Keratinocyte (primary cell): ENCODE results near the gene TXNRD1.

Experiments
- CTCF ChIP-seq, 3 experiments: IDR thresholded peaks in 1 of 3; conservative IDR thresholded peaks in 1 of 3; optimal IDR thresholded peaks in 1 of 3; 2 replicates in 2 of 3; 3 replicates in 1 of 3; pipeline versions ENCODE3 to v1.5.1; 2011; ENCODE audit warnings: low read length in 3 of 3, mild to moderate bottlenecking in 3 of 3, moderate library complexity in 2 of 3, control low read depth in 1 of 3, inconsistent platforms in 1 of 3; ENCODE audit not compliant: insufficient read depth in 2 of 3; ENCODE audit errors: extremely low read depth in 1 of 3
- EZH2 ChIP-seq: IDR thresholded peaks from one replicate; pipeline ENCODE4 v1.6.1; 2012; ENCODE audit warnings: inconsistent platforms, mild to moderate bottlenecking, low read length, moderate library complexity

DNA sequence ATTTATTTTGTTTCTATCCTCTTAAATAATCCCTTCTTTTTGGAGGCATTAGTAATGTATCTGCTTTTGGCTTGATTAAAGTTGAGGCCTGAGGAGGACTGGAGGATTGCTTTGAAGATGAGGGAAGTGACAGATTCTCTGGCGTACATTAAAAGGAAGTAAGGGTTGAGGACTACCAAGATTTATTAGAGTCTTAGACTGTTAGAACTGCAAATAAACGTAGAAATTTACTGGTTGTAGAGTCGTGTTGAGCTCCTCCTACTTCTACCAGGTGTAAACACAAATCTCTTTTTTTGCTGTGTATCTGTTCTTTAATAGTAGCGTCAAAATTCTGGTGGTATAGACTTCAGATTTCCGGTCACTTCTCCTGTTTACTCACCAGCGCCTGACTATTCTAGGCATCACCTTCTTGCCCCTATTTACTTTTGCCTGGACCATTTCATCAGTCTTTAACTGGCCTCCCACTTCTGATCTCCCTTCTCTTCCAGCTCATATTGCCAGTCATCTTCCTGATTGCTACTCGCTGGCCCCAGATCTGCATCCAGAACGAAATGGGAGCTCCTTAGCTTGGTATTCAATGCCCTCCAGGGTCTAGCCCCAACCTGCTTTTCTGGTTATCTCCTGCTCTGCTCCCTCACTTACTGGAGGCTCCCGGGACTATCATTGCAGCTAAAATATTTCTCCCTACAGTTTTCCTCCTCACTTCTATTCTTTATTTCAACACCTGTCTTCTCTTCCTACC is 79.5 kb downstream of the TXNRD1 start:
- TF ChIP-seq CTCF (optimal IDR thresholded peaks at IDR 0.05 in 1 of 3, IDR thresholded peaks at IDR 0.05 in 1 of 3, conservative IDR thresholded peaks at IDR 0.05 in 1 of 3; ENCODE audit: extremely low read depth in 1 of 3, insufficient read depth in 2 of 3, low read length in 3 of 3) (no peak), EZH2 (no peak)
